ENCODE results near the gene SEPTIN5.

- TF ChIP-seq, protein P1, sequence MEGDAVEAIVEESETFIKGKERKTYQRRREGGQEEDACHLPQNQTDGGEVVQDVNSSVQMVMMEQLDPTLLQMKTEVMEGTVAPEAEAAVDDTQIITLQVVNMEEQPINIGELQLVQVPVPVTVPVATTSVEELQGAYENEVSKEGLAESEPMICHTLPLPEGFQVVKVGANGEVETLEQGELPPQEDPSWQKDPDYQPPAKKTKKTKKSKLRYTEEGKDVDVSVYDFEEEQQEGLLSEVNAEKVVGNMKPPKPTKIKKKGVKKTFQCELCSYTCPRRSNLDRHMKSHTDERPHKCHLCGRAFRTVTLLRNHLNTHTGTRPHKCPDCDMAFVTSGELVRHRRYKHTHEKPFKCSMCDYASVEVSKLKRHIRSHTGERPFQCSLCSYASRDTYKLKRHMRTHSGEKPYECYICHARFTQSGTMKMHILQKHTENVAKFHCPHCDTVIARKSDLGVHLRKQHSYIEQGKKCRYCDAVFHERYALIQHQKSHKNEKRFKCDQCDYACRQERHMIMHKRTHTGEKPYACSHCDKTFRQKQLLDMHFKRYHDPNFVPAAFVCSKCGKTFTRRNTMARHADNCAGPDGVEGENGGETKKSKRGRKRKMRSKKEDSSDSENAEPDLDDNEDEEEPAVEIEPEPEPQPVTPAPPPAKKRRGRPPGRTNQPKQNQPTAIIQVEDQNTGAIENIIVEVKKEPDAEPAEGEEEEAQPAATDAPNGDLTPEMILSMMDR (conservative IDR thresholded peaks at IDR 0.05; ENCODE audit: low read depth in 2 of 2) = no peak
- TF ChIP-seq ZNF462 (CRISPR knock-in tag; IDR thresholded peaks at IDR 0.05) (no peak), CREB1 (CRISPR knock-in tag; IDR thresholded peaks at IDR 0.05; ENCODE audit: low read depth) (no peak), JUNB (IDR thresholded peaks at IDR 0.05; ENCODE audit: unreplicated experiment) (no peak), EZH2 (IDR thresholded peaks at IDR 0.05; ENCODE audit: low read depth, unreplicated experiment) (no peak), NANOG (IDR thresholded peaks at IDR 0.05; ENCODE audit: borderline replicate concordance) (no peak), POLR2AphosphoS5 (IDR thresholded peaks at IDR 0.05; ENCODE audit: low read depth) (no peak)
Measured at GRCh38 chr22:19748139-19748538, 33.8 kb downstream of the SEPTIN5 start.
